Liver (tissue), 9 donors: ENCODE data around the gene SF1. TPM values are rescaled to one million over a fixed set of nuclear protein-coding genes. Genes with fewer than 3 reads are reported as not detected.

Experiments
- DNase-seq: peaks from one replicate; pipeline ENCODE4 v3.0.0-alpha.2; 2017; ENCODE audit warnings: low spot score
- H3K27ac ChIP-seq, 2 donors: one replicate each; pipeline ENCODE4 v1.7.0; 2013; ENCODE audit warnings: inconsistent platforms in 2 of 2, low read length in 2 of 2, control low read depth in 1 of 2, low read depth in 1 of 2, mild to moderate bottlenecking in 1 of 2
- H3K27me3 ChIP-seq, 4 donors: one replicate each; pipeline versions ENCODE4 v1.6.1 to v1.7.0; 2013; ENCODE audit warnings: low read length in 3 of 4, inconsistent platforms in 1 of 4, mild to moderate bottlenecking in 1 of 4, moderate library complexity in 1 of 4; ENCODE audit not compliant: control insufficient read depth in 4 of 4, insufficient read depth in 4 of 4
- H3K36me3 ChIP-seq, 4 donors: one replicate each; pipeline versions ENCODE4 v1.6.1 to v1.7.0; 2013; ENCODE audit warnings: low read length in 3 of 4, mild to moderate bottlenecking in 3 of 4, low read depth in 1 of 4, moderate library complexity in 1 of 4; ENCODE audit not compliant: control insufficient read depth in 4 of 4, insufficient read depth in 3 of 4
- H3K4me1 ChIP-seq, 4 donors: one replicate each; pipeline versions ENCODE4 v1.6.1 to v1.7.0; 2013; ENCODE audit warnings: low read length in 3 of 4, mild to moderate bottlenecking in 3 of 4, moderate library complexity in 1 of 4; ENCODE audit not compliant: control insufficient read depth in 4 of 4, insufficient read depth in 4 of 4
- H3K4me3 ChIP-seq, 3 donors: one replicate each; pipeline versions ENCODE4 v1.6.1 to v1.7.0; 2013; ENCODE audit warnings: low read length in 3 of 3, control low read depth in 1 of 3, low read depth in 1 of 3, mild to moderate bottlenecking in 1 of 3
- H3K9ac ChIP-seq, 2 donors: one replicate each; pipeline ENCODE4 v1.7.0; 2013; ENCODE audit warnings: low read length in 2 of 2, mild to moderate bottlenecking in 2 of 2, moderate library complexity in 2 of 2, control low read depth in 1 of 2, low read depth in 1 of 2
- H3K9me3 ChIP-seq, 4 donors: one replicate each; pipeline versions ENCODE4 v1.6.1 to v1.7.0; 2013; ENCODE audit warnings: low read length in 3 of 4; ENCODE audit not compliant: control insufficient read depth in 4 of 4
- ATF3 ChIP-seq: IDR thresholded peaks from 2 replicates; pipeline ENCODE4 v1.6.1; 2016; ENCODE audit warnings: antibody characterized with exemption
- CTCF ChIP-seq: fragments of 150-350 bp; IDR thresholded peaks from 2 replicates; pipeline ENCODE4 v1.5.1; 2017; ENCODE audit warnings: improper control_type of control experiment, low read depth, low read length; ENCODE audit not compliant: missing input control
- EGR1 ChIP-seq, 2 donors: IDR thresholded peaks; 2 replicates each; pipeline ENCODE4 v1.6.1; 2016 to 2018; ENCODE audit warnings: antibody characterized with exemption in 2 of 2, low read depth in 2 of 2
- FOXA1 ChIP-seq: IDR thresholded peaks from 2 replicates; pipeline ENCODE4 v1.6.1; 2016; ENCODE audit warnings: antibody characterized with exemption
- FOXA2 ChIP-seq: IDR thresholded peaks from 2 replicates; pipeline ENCODE4 v1.6.1; 2016; ENCODE audit warnings: antibody characterized with exemption
- GABPA ChIP-seq, 2 donors: IDR thresholded peaks in 1 of 2; conservative IDR thresholded peaks in 1 of 2; 2 replicates each; pipeline ENCODE4 v1.6.1; 2016; ENCODE audit warnings: antibody characterized with exemption in 2 of 2, mild to moderate bottlenecking in 1 of 2, moderate library complexity in 1 of 2
- HNF4A ChIP-seq, 2 donors: conservative IDR thresholded peaks; 2 replicates each; pipeline ENCODE4 v1.6.1; 2016; ENCODE audit warnings: antibody characterized with exemption in 2 of 2, mild to moderate bottlenecking in 2 of 2
- HNF4G ChIP-seq: IDR thresholded peaks from 2 replicates; pipeline ENCODE4 v1.6.1; 2016; ENCODE audit warnings: antibody characterized with exemption
- JUND ChIP-seq, 2 donors: IDR thresholded peaks; 2 replicates each; pipeline ENCODE4 v1.6.1; 2016; ENCODE audit warnings: antibody characterized with exemption in 2 of 2
- MAX ChIP-seq: IDR thresholded peaks from 2 replicates; pipeline ENCODE4 v1.6.1; 2016; ENCODE audit warnings: antibody characterized with exemption
- NR2F2 ChIP-seq: IDR thresholded peaks from 2 replicates; pipeline ENCODE4 v1.6.1; 2016; ENCODE audit warnings: antibody characterized with exemption
- RAD21 ChIP-seq, 2 donors: IDR thresholded peaks; 2 replicates each; pipeline ENCODE4 v1.6.1; 2016; ENCODE audit warnings: antibody characterized with exemption in 2 of 2, mild to moderate bottlenecking in 2 of 2
- REST ChIP-seq: IDR thresholded peaks from 2 replicates; pipeline ENCODE4 v1.6.1; 2016; ENCODE audit warnings: antibody characterized with exemption, mild to moderate bottlenecking
- RXRA ChIP-seq, 2 donors: IDR thresholded peaks; 2 replicates each; pipeline ENCODE4 v1.6.1; 2017 to 2018; ENCODE audit warnings: antibody characterized with exemption in 2 of 2, mild to moderate bottlenecking in 1 of 2
- SP1 ChIP-seq: IDR thresholded peaks from 2 replicates; pipeline ENCODE4 v1.6.1; 2018; ENCODE audit warnings: antibody characterized with exemption, mild to moderate bottlenecking
- TAF1 ChIP-seq: conservative IDR thresholded peaks from 2 replicates; pipeline ENCODE4 v1.6.1; 2016; ENCODE audit warnings: antibody characterized with exemption, mild to moderate bottlenecking
- YY1 ChIP-seq: IDR thresholded peaks from 2 replicates; pipeline ENCODE4 v1.6.1; 2016; ENCODE audit warnings: antibody characterized with exemption, mild to moderate bottlenecking
- ZBTB33 ChIP-seq: IDR thresholded peaks from 2 replicates; pipeline ENCODE4 v1.6.1; 2016; ENCODE audit warnings: antibody characterized with exemption
- WGBS: extraction: QIAGEN DNeasy Blood & Tissue Kit; methylation state at CpG from one replicate; pipeline ENCODE4 v1.1.7; 2013; 5-methylcytosine and 5-hydroxymethylcytosine counted together
- polyA plus RNA-seq, 2 donors: library from polyadenylated mRNA; stranded (reverse) in 1 of 2; unstranded in 1 of 2; fragments of 200-250 nt in 1 of 2; fragments of >200 nt in 1 of 2; fragmentation: Nextera tagmentation in 1 of 2; extraction: Ambion mirVana in 1 of 2; gene quantifications; one replicate each; pipeline versions ENCODE4 v1.2.1 to v1.2.3, GENCODE V29; 2013 to 2015
- total RNA-seq, 2 donors: library from RNA; depleted of rRNA; stranded (reverse); fragments of >200 nt; gene quantifications; one replicate each; pipeline ENCODE4 v1.2.3, GENCODE V29; 2014
- donor health status: healthy.
- donor health status: healthy.
- donor health status: healthy.
- donor health status: healthy.
- donor health status: healthy.

Gene SF1
- total and polyA plus RNA-seq, 4 donors = 44.9 to 135 (median 50.1) TPM

- no peak for DNase-seq
- WGBS = 86% methylated on average over 10 of the region's 10 CpGs
These were observed 58.9 kb downstream of the SF1 start for GRCh38 chr11:64719406-64719805.

GRCh38 chr11:64718780-64719124 is 59.6 kb downstream of the SF1 start:
- no peak overlapping the region for H3K27ac ChIP-seq
- H3K4me1 ChIP-seq = peaks cover 5 to 7% (median 6%) of the 10 kb centered on the region in 4 donors
- DNase-seq = no peak
- H3K4me3 ChIP-seq = no peak overlapping the region
- H3K36me3 ChIP-seq = no peaks in the 10 kb centered on the region
- H3K27me3 ChIP-seq = peaks cover 4 to 13% (median 7%) of the 10 kb centered on the region in 4 donors
- WGBS = 72% methylated on average over 4 of the region's 4 CpGs
- no peaks in the 10 kb centered on the region for H3K9me3 ChIP-seq
- TF ChIP-seq JUND (IDR thresholded peaks at IDR 0.05) (no peak), EGR1 (IDR thresholded peaks at IDR 0.05; ENCODE audit: low read depth in 2 of 2) (no peak), ZBTB33 (no peak), REST (no peak), FOXA2 (no peak), HNF4A (conservative IDR thresholded peaks at IDR 0.05) (no peak), FOXA1 (no peak), RAD21 (IDR thresholded peaks at IDR 0.05) (no peak), YY1 (no peak), CTCF (no peak), HNF4G (no peak), SP1 (no peak), MAX (no peak), GABPA (IDR thresholded peaks at IDR 0.05 in 1 of 2, conservative IDR thresholded peaks at IDR 0.05 in 1 of 2) (no peak), TAF1 (no peak), ATF3 (no peak), RXRA (IDR thresholded peaks at IDR 0.05) (no peak), NR2F2 (no peak)
- H3K9ac ChIP-seq = no peak overlapping the region

More at GRCh38 chr11:64719406-64719805, 58.9 kb downstream of the SF1 start:
- no peak overlapping the region for H3K9ac ChIP-seq
- H3K36me3 ChIP-seq = no peaks in the 10 kb centered on the region
- H3K4me3 ChIP-seq = no peak overlapping the region
- no peaks in the 10 kb centered on the region for H3K9me3 ChIP-seq
- peaks cover 7 to 14% (median 12%) of the 10 kb centered on the region in 4 donors for H3K4me1 ChIP-seq
- TF ChIP-seq FOXA2 = no peak
- no peak for TF ChIP-seq EGR1 (IDR thresholded peaks at IDR 0.05; ENCODE audit: low read depth in 2 of 2)
- no peak for TF ChIP-seq JUND (IDR thresholded peaks at IDR 0.05)
- no peak for TF ChIP-seq HNF4G
- H3K27ac ChIP-seq = no peak overlapping the region
- H3K27me3 ChIP-seq = peaks cover 3 to 13% (median 6%) of the 10 kb centered on the region in 4 donors
